H1 (cell line): Measurements from ENCODE around the gene RNF166. TPM values are rescaled to one million over a fixed set of nuclear protein-coding genes. Genes with fewer than 3 reads are reported as not detected.

Experiments used
- CTCF ChIA-PET: fragments of 300-600 bp; sonication (Branson Sonifier 250); formaldehyde crosslinking; loops from one replicate; lab custom pipeline; 2021; ENCODE audit not compliant: partially characterized antibody; lab: Charles Lee
- POLR2A ChIA-PET: fragments of 300-600 bp; sonication (Branson Sonifier 250); formaldehyde crosslinking; loops from one replicate; lab custom pipeline; 2021; ENCODE audit warnings: inconsistent platforms; ENCODE audit not compliant: partially characterized antibody; lab: Charles Lee
- DNase-seq, 2 experiments: peaks; one replicate each; pipeline versions ENCODE4 v3.0.0 to v3.0.0-alpha.2; 2010 to 2022; ENCODE audit warnings: low spot score in 2 of 2, low read depth in 1 of 2, mixed read lengths in 1 of 2
- FAIRE-seq: peaks from 2 replicates; lab custom pipeline; 2011; peaks lifted over from hg19 to GRCh38; lab: Jason Lieb, UNC
- H2AFZ ChIP-seq: 2 replicates; pipeline ENCODE4 v1.8.1; 2012; ENCODE audit warnings: low read length, inconsistent platforms
- H2AK5ac ChIP-seq: 2 replicates; pipeline ENCODE4 v1.6.1; 2013; ENCODE audit warnings: low read depth, low read length
- H2BK120ac ChIP-seq: replicated peaks from 2 replicates; pipeline ENCODE3; 2013; ENCODE audit warnings: low read depth, low read length, inconsistent platforms
- H2BK12ac ChIP-seq: 2 replicates; pipeline ENCODE4 v1.6.1; 2013; ENCODE audit warnings: low read depth, low read length
- H2BK15ac ChIP-seq: 2 replicates; pipeline ENCODE4 v1.6.1; 2013; ENCODE audit warnings: low read length
- H2BK20ac ChIP-seq: 2 replicates; pipeline ENCODE4 v1.6.1; 2013; ENCODE audit warnings: low read length
- H2BK5ac ChIP-seq: 2 replicates; pipeline ENCODE4 v1.6.1; 2013; ENCODE audit warnings: low read depth, low read length
- H3K14ac ChIP-seq: 2 replicates; pipeline ENCODE4 v1.6.1; 2013; ENCODE audit warnings: inconsistent platforms; ENCODE audit not compliant: insufficient read length
- H3K18ac ChIP-seq: 2 replicates; pipeline ENCODE4 v1.6.1; 2013; ENCODE audit warnings: low read length; ENCODE audit errors: extremely low read depth
- H3K23ac ChIP-seq: 2 replicates; pipeline ENCODE4 v1.6.1; 2013; ENCODE audit warnings: inconsistent platforms; ENCODE audit not compliant: insufficient read length
- H3K23me2 ChIP-seq: 2 replicates; pipeline ENCODE4 v1.6.1; 2013; ENCODE audit warnings: low read depth, low read length
- H3K27ac ChIP-seq: 2 replicates; pipeline ENCODE4 v1.6.1; 2011; ENCODE audit warnings: low read depth, low read length, inconsistent platforms
- H3K27me3 ChIP-seq, 4 experiments: replicated peaks in 1 of 4; 1 replicate in 1 of 4; 2 replicates in 3 of 4; pipeline versions ENCODE4 v1.6.1 to v1.8.1; 2011 to 2013; ENCODE audit warnings: low read length in 3 of 4, mild to moderate bottlenecking in 3 of 4, inconsistent platforms in 2 of 4, mixed read lengths in 2 of 4, moderate library complexity in 1 of 4; ENCODE audit not compliant: control insufficient read depth in 3 of 4, insufficient read depth in 3 of 4; ENCODE audit errors: extremely low read depth in 1 of 4
- H3K36me3 ChIP-seq, 4 experiments: 2 replicates each; pipeline versions ENCODE4 v1.6.1 to v1.8.1; 2011 to 2013; ENCODE audit warnings: mild to moderate bottlenecking in 4 of 4, low read length in 3 of 4, moderate library complexity in 2 of 4, control low read depth in 1 of 4, inconsistent platforms in 1 of 4; ENCODE audit not compliant: insufficient read depth in 4 of 4, control insufficient read depth in 2 of 4
- H3K4ac ChIP-seq: replicated peaks from 2 replicates; pipeline ENCODE3; 2013; ENCODE audit warnings: low read length, low read depth, mixed read lengths, inconsistent platforms; ENCODE audit not compliant: insufficient read length
- H3K4me1 ChIP-seq, 4 experiments: replicated peaks in 1 of 4; 1 replicate in 1 of 4; 2 replicates in 3 of 4; pipeline versions ENCODE4 v1.6.1 to v1.8.1; 2011 to 2013; ENCODE audit warnings: low read length in 3 of 4, inconsistent platforms in 2 of 4, mixed read lengths in 1 of 4; ENCODE audit not compliant: insufficient read depth in 4 of 4, control insufficient read depth in 3 of 4
- H3K4me2 ChIP-seq, 2 experiments: 2 replicates each; pipeline versions ENCODE4 v1.6.1 to v1.8.1; 2011 to 2013; ENCODE audit warnings: low read depth in 2 of 2, low read length in 2 of 2, control low read depth in 1 of 2, inconsistent platforms in 1 of 2, mild to moderate bottlenecking in 1 of 2; ENCODE audit not compliant: insufficient read depth in 1 of 2
- H3K4me3 ChIP-seq, 4 experiments: fragments of 200-600, 300-600 bp in 1 of 4; sonication (generic), shearing (Covaris generic), sonication (Bioruptor Twin) in 1 of 4; 2 replicates each; pipeline versions ENCODE4 v1.5.1 to v1.8.1; 2011 to 2016; ENCODE audit warnings: low read length in 4 of 4, low read depth in 3 of 4, control low read depth in 2 of 4, inconsistent platforms in 2 of 4, mild to moderate bottlenecking in 2 of 4, mixed read lengths in 1 of 4, moderate library complexity in 1 of 4; ENCODE audit not compliant: insufficient read depth in 2 of 4; ENCODE audit errors: extremely low read depth in 1 of 4
- H3K56ac ChIP-seq: replicated peaks from 2 replicates; pipeline ENCODE3; 2013; ENCODE audit warnings: low read depth, mild to moderate bottlenecking, mixed read lengths, low read length, inconsistent platforms; ENCODE audit not compliant: insufficient read length
- H3K79me1 ChIP-seq: 2 replicates; pipeline ENCODE4 v1.6.1; 2013; ENCODE audit warnings: low read depth, low read length, control low read depth
- H3K79me2 ChIP-seq, 2 experiments: 2 replicates each; pipeline versions ENCODE4 v1.6.1 to v1.8.1; 2012 to 2013; ENCODE audit warnings: low read length in 2 of 2, mild to moderate bottlenecking in 2 of 2, inconsistent platforms in 1 of 2; ENCODE audit not compliant: insufficient read depth in 2 of 2, control insufficient read depth in 1 of 2
- H3K9ac ChIP-seq, 4 experiments: replicated peaks in 1 of 4; 1 replicate in 1 of 4; 2 replicates in 3 of 4; pipeline versions ENCODE4 v1.6.1 to v1.8.1; 2011 to 2013; ENCODE audit warnings: low read depth in 3 of 4, low read length in 3 of 4, control low read depth in 2 of 4, mild to moderate bottlenecking in 2 of 4, moderate library complexity in 2 of 4, inconsistent platforms in 1 of 4; ENCODE audit errors: extremely low read depth in 1 of 4
- H3K9me3 ChIP-seq, 2 experiments: 2 replicates each; pipeline versions ENCODE4 v1.6.1 to v1.8.1; 2012 to 2013; ENCODE audit warnings: mild to moderate bottlenecking in 2 of 2, moderate library complexity in 2 of 2, control low read depth in 1 of 2, inconsistent platforms in 1 of 2, low read depth in 1 of 2, low read length in 1 of 2, mixed read lengths in 1 of 2; ENCODE audit not compliant: insufficient read depth in 2 of 2
- H4K20me1 ChIP-seq, 2 experiments: replicated peaks in 1 of 2; 2 replicates each; pipeline versions ENCODE3 to v1.8.1; 2011 to 2013; ENCODE audit warnings: inconsistent platforms in 2 of 2, low read length in 2 of 2, mild to moderate bottlenecking in 1 of 2; ENCODE audit not compliant: insufficient read depth in 2 of 2, control insufficient read depth in 1 of 2
- H4K5ac ChIP-seq: 2 replicates; pipeline ENCODE4 v1.6.1; 2013; ENCODE audit warnings: low read length, low read depth, mixed read lengths, inconsistent platforms; ENCODE audit not compliant: insufficient read length
- H4K8ac ChIP-seq: 2 replicates; pipeline ENCODE4 v1.8.0; 2013; ENCODE audit warnings: mild to moderate bottlenecking, moderate library complexity, low read length, inconsistent platforms; ENCODE audit not compliant: insufficient read depth; ENCODE audit errors: extremely low read depth
- H4K91ac ChIP-seq: replicated peaks from 2 replicates; pipeline ENCODE3; 2013; ENCODE audit warnings: low read length, mixed read lengths, inconsistent platforms; ENCODE audit not compliant: insufficient read length
- BCL11A ChIP-seq, 2 experiments: IDR thresholded peaks; one replicate each; pipeline ENCODE4 v1.6.1; 2011; ENCODE audit warnings: low read depth in 2 of 2, low read length in 2 of 2, mild to moderate bottlenecking in 2 of 2
- CHD1 ChIP-seq: IDR thresholded peaks from 2 replicates; pipeline ENCODE4 v1.6.1; 2012; ENCODE audit warnings: low read depth, low read length, improper control_type of control experiment
- E2F6 ChIP-seq: IDR thresholded peaks from 2 replicates; pipeline ENCODE4 v1.6.1; 2012; ENCODE audit warnings: inconsistent platforms
- EGR1 ChIP-seq: IDR thresholded peaks from 2 replicates; pipeline ENCODE4 v1.6.1; 2011; ENCODE audit warnings: low read depth, low read length, borderline replicate concordance
- HDAC6 ChIP-seq: IDR thresholded peaks from one replicate; pipeline ENCODE4 v1.7.1; 2012; ENCODE audit warnings: low read depth, mild to moderate bottlenecking, inconsistent platforms, low read length, moderate library complexity
- MAFK ChIP-seq: IDR thresholded peaks from 2 replicates; pipeline ENCODE4 v1.6.1; 2012; ENCODE audit warnings: low read depth, mild to moderate bottlenecking, improper control_type of control experiment, low read length
- NRF1 ChIP-seq: IDR thresholded peaks from 2 replicates; pipeline ENCODE4 v1.6.1; 2011; ENCODE audit warnings: mild to moderate bottlenecking, low read depth, low read length, improper control_type of control experiment
- POLR2A ChIP-seq, 2 experiments: IDR thresholded peaks; 1 replicate in 1 of 2; 2 replicates in 1 of 2; pipeline ENCODE4 v1.6.1; 2011; ENCODE audit warnings: low read depth in 2 of 2, low read length in 2 of 2, mild to moderate bottlenecking in 2 of 2; ENCODE audit errors: control extremely low read depth in 1 of 2
- POLR2AphosphoS5 ChIP-seq: IDR thresholded peaks from 2 replicates; pipeline ENCODE4 v1.6.1; 2011; ENCODE audit warnings: low read depth, low read length
- WGBS, 2 experiments: shearing (Covaris generic) in 1 of 2; methylation state at CpG; one replicate each; pipeline versions ENCODE4 v1.1.6 to v1.1.7; 2013 to 2015; ENCODE audit warnings: low lambda C conversion rate in 2 of 2, mixed read lengths in 2 of 2, inconsistent platforms in 1 of 2, low coverage in 1 of 2, missing lambda C conversion rate in 1 of 2; ENCODE audit not compliant: insufficient replicate concordance in 2 of 2, insufficient coverage in 1 of 2, insufficient read length in 1 of 2; ENCODE audit errors: extremely low coverage in 1 of 2, missing lambda C conversion rate in 1 of 2; 5-methylcytosine and 5-hydroxymethylcytosine counted together
- long read RNA-seq, 2 experiments: library from RNA in 1 of 2; library from capped mRNA in 1 of 2; stranded (forward); transcript quantifications; one replicate each; pipeline ENCODE4 v2.0.0, GENCODE V29; 2021; ENCODE audit warnings: inconsistent platforms in 1 of 2
- polyA minus RNA-seq, 3 experiments: library from RNA; depleted of rRNA, polyadenylated mRNA; stranded (reverse); fragments of >200 nt; gene quantifications; 1 replicate in 2 of 3; 2 replicates in 1 of 3; pipeline ENCODE4 v1.2.3, GENCODE V29; 2011
- polyA plus RNA-seq, 7 experiments: library from polyadenylated mRNA; depleted of rRNA in 3 of 7; stranded (reverse) in 5 of 7; unstranded in 2 of 7; fragments of >200 nt in 5 of 7; fragments of 200-250 nt in 2 of 7; gene quantifications; 1 replicate in 5 of 7; 2 replicates in 1 of 7; 4 replicates in 1 of 7; pipeline versions ENCODE4 v1.2.1 to v1.2.3, GENCODE V29; 2011 to 2013; ENCODE audit warnings: missing spikeins in 2 of 7, mixed read lengths in 2 of 7
- total RNA-seq: library from RNA; stranded (reverse); fragmentation: NEBNext Ultra II Directional; extraction: Animal tissue kit (Norgen Biotek cat#: 25700); gene quantifications from 2 replicates; pipeline ENCODE4 v1.2.1, GENCODE V29; 2021

Gene RNF166
- total RNA-seq (28.7 and 31.2 TPM in 2 replicates), polyA plus RNA-seq (2011; rRNA removed) (29.8 and 36.6 TPM in 2 replicates), polyA minus RNA-seq (2011; rRNA and poly(A)+ RNA removed) (11.7 and 12.3 TPM in 2 replicates)
- 33.3 TPM for polyA plus RNA-seq (2011; cell fraction: cytosol; rRNA removed)
- polyA plus RNA-seq (2011; cell fraction: nucleus; rRNA removed) = 86.5 TPM
- polyA plus RNA-seq (2012, experiment 1 of 2) = 11.9 to 24.8 TPM (median 22.4 TPM) in 4 replicates
- polyA plus RNA-seq (2012, experiment 2 of 2) = 21.8 TPM
- 24.2 TPM for polyA plus RNA-seq (2013, experiment 1 of 2)
- polyA plus RNA-seq (2013, experiment 2 of 2) = 22.1 TPM
- 23.6 TPM for polyA minus RNA-seq (2011; cell fraction: cytosol; rRNA and poly(A)+ RNA removed)
- polyA minus RNA-seq (2011; cell fraction: nucleus; rRNA and poly(A)+ RNA removed) = 24.6 TPM
- long read RNA-seq, experiment 1, transcript RNF166-201 (6 exons, 1,883 nt) = major isoform, 5 of 19 reads
- long read RNA-seq, experiment 1, partial matches to known transcripts = 0 of 19 reads
- long read RNA-seq, experiment 1, other reads (novel, unspliced or antisense) = 14 of 19 reads
- long read RNA-seq, experiment 2 = 0 reads

- Histone ChIP-seq H4K5ac (no peak within 1 kb of the TSS), H3K9me3 (no peaks in the 10 kb centered on the region), H3K56ac (no peak within 1 kb of the TSS), H3K18ac (no peak within 1 kb of the TSS), H3K14ac (no peak within 1 kb of the TSS), H2BK12ac (no peak within 1 kb of the TSS), H4K8ac (peak within 1 kb of the TSS; percentile 91), H3K36me3 (no peaks in the 10 kb centered on the region), H2AK5ac (no peak within 1 kb of the TSS), H3K4me2 (peak within 1 kb of the TSS; percentile 90 to 98), H3K23ac (no peak within 1 kb of the TSS), H3K4ac (no peak within 1 kb of the TSS), H2BK120ac (no peak within 1 kb of the TSS), H2BK15ac (no peak within 1 kb of the TSS), H4K91ac (no peak within 1 kb of the TSS), H3K4me1 (peaks cover 0 to 6% (median 3%) of the 10 kb centered on the region in 4 experiments; a peak in 4 of 7 replicates), H3K23me2 (peaks cover 15% of the 10 kb centered on the region; the same call in 1 of the 2 replicates), H3K79me1 (peaks cover 16% of the 10 kb centered on the region), H4K20me1 (peaks cover 1 to 4% of the 10 kb centered on the region in 2 experiments), H3K27me3 (no peaks in the 10 kb centered on the region), H2BK5ac (no peak within 1 kb of the TSS), H3K9ac (peak within 1 kb of the TSS; percentile 55 to 94 (median 84)), H2AFZ (peak within 1 kb of the TSS; percentile 68; the same call in 1 of the 2 replicates), H2BK20ac (no peak within 1 kb of the TSS), H3K79me2 (peaks cover 0 to 39% of the 10 kb centered on the region in 2 experiments; a peak in 2 of 4 replicates), H3K4me3 (peak within 1 kb of the TSS; percentile 86 to 100 (median 92)), H3K27ac (no peak within 1 kb of the TSS; the same call in 1 of the 2 replicates)
- DNase-seq (peak; percentile 53 to 97), FAIRE-seq (no peak)
- ChIA-PET POLR2A (interaction anchor here (1.0 to 2.3 kb wide), 6 partner anchors 8 to 106 kb away, joined by 3 to 8 read pairs (median 3); no protein-coding TSS in a partner anchor), CTCF (interaction anchor here (0.9 to 3.3 kb wide), 6 partner anchors 9 to 73 kb away, joined by 3 to 14 read pairs (median 6); no protein-coding TSS in a partner anchor)
- 2% methylated on average over 79 of the region's 86 CpGs; no CpG with 5 or more reads in 1 of the 2 experiments for WGBS, 2 experiments
- TF ChIP-seq HDAC6 = no peak
- TF ChIP-seq CHD1 = no peak
- TF ChIP-seq NRF1 = no peak
- peak; percentile 29 for TF ChIP-seq POLR2AphosphoS5
- no peak for TF ChIP-seq MAFK
- no peak; the same call in 1 of the 2 replicates for TF ChIP-seq E2F6
- peak; percentile 18; the same call in 1 of the 2 replicates for TF ChIP-seq EGR1
- no peak for TF ChIP-seq BCL11A (IDR thresholded peaks at IDR 0.05; ENCODE audit: low read depth in 2 of 2, low read length in 2 of 2)
- TF ChIP-seq POLR2A (IDR thresholded peaks at IDR 0.05; ENCODE audit: control extremely low read depth in 1 of 2, low read depth in 2 of 2, low read length in 2 of 2) = peak in 1 of 2 experiments; percentile 74; a peak in 2 of 3 replicates
Measured at GRCh38 chr16:88706229-88706964, at the start of gene RNF166, which contains the start of gene CTU2. TSS of gene RNF166 (minus strand) at chr16:88706408. CDS start at chr16:88706325, 83 bp downstream. TSS of gene CTU2 (plus strand) at chr16:88706503. CDS start at chr16:88706531, 28 bp downstream.
